Fibroblast of mammary gland (primary cell): ENCODE measurements around the gene NINL.

Experiments
- DNase-seq: peaks from one replicate; pipeline ENCODE4 v3.0.0-alpha.2; 2010; ENCODE audit warnings: low read depth
- H3K4me3 ChIP-seq: 2 replicates; pipeline ENCODE4 v1.5.1; 2011; ENCODE audit warnings: low read depth, mild to moderate bottlenecking, low read length, moderate library complexity; ENCODE audit not compliant: control insufficient read depth
- TF ChIP-seq, protein P1 (sequence below): conservative IDR thresholded peaks from 2 replicates; pipeline ENCODE4 v1.5.1; 2011; ENCODE audit warnings: low read depth, low read length, inconsistent platforms; ENCODE audit not compliant: control insufficient read depth, insufficient read depth

The NINL gene

GRCh38 chr20:25421102-25421501 lies 164.2 kb downstream of the NINL start:
- H3K4me3 ChIP-seq: no peak overlapping the region
- TF ChIP-seq, protein P1, sequence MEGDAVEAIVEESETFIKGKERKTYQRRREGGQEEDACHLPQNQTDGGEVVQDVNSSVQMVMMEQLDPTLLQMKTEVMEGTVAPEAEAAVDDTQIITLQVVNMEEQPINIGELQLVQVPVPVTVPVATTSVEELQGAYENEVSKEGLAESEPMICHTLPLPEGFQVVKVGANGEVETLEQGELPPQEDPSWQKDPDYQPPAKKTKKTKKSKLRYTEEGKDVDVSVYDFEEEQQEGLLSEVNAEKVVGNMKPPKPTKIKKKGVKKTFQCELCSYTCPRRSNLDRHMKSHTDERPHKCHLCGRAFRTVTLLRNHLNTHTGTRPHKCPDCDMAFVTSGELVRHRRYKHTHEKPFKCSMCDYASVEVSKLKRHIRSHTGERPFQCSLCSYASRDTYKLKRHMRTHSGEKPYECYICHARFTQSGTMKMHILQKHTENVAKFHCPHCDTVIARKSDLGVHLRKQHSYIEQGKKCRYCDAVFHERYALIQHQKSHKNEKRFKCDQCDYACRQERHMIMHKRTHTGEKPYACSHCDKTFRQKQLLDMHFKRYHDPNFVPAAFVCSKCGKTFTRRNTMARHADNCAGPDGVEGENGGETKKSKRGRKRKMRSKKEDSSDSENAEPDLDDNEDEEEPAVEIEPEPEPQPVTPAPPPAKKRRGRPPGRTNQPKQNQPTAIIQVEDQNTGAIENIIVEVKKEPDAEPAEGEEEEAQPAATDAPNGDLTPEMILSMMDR: no peak

DNA sequence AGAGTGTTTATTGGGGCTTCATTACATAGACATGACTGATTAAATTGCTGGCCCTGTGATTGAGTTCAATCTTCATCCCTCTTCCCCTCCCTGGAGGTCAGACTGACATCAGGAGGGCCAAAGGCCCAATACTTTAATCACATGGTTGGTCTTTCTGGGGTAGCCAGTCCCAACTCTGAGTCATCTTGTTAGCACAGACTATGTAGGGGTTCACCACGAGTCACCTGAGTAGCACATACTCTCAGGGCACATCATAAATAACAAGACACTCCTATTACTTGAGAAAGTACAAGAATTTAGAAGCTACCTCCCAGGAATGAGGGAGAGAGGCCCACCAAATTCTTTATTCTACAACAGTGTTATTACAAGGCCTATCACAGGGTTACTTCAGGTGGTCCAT lies 166.6 kb downstream of the NINL start:
- no peak overlapping the region for H3K4me3 ChIP-seq

More at GRCh38 chr20:25421102-25421501, 164.2 kb downstream of the NINL start:
- peak; percentile 30 for DNase-seq

GRCh38 chr20:25408890-25409289 lies 176.4 kb downstream of the NINL start:
- DNase-seq: peak; percentile 20
- no peak overlapping the region for H3K4me3 ChIP-seq
- TF ChIP-seq, protein P1: no peak

More for the DNA sequence above, 166.6 kb downstream of the NINL start:
- TF ChIP-seq, protein P1: no peak
- DNase-seq: peak; percentile 66

- TF ChIP-seq, protein P1: no peak
- no peak for DNase-seq
- H3K4me3 ChIP-seq: peak overlapping the region; percentile 69
Measured at GRCh38 chr20:25408170-25408547, 177.2 kb downstream of the NINL start.

GRCh38 chr20:25407311-25408169 lies 177.8 kb downstream of the NINL start, which contains the start of gene GINS1:
GINS1 (plus strand) TSS chr20:25407673; CDS start chr20:25407821, 148 bp downstream.
- peak within 1 kb of the TSS; percentile 69 for H3K4me3 ChIP-seq
- DNase-seq: peak; percentile 83
- TF ChIP-seq, protein P1: no peak
